ENCODE results near the gene SH3TC1.

- TF ChIP-seq TAF1 (IDR thresholded peaks at IDR 0.05; ENCODE audit: borderline replicate concordance, low read depth, low read length) (no peak), BCL3 (IDR thresholded peaks at IDR 0.05; ENCODE audit: borderline replicate concordance, insufficient read depth, low read depth, low read length, poor library complexity, severe bottlenecking) (no peak), CTCF (IDR thresholded peaks at IDR 0.05 in 2 of 3, conservative IDR thresholded peaks at IDR 0.05 in 1 of 3; ENCODE audit: control insufficient read depth in 2 of 3, extremely low read depth in 1 of 3, insufficient read depth in 1 of 3, low read depth in 3 of 3, low read length in 3 of 3) (no peak), KDM1A (IDR thresholded peaks at IDR 0.05; ENCODE audit: borderline replicate concordance) (no peak), POLR2A (IDR thresholded peaks at IDR 0.05; ENCODE audit: low read depth, low read length) (no peak), NFYB (IDR thresholded peaks at IDR 0.05; ENCODE audit: insufficient read depth, low read depth, low read length) (no peak), BMI1 (IDR thresholded peaks at IDR 0.05; ENCODE audit: borderline replicate concordance) (no peak), TCF12 (IDR thresholded peaks at IDR 0.05; ENCODE audit: low read depth, low read length) (no peak), SPI1 (IDR thresholded peaks at IDR 0.05; ENCODE audit: borderline replicate concordance, insufficient read depth, low read depth, low read length) (no peak), SUZ12 (IDR thresholded peaks at IDR 0.05; ENCODE audit: unreplicated experiment) (no peak), EP300 (IDR thresholded peaks at IDR 0.05; ENCODE audit: borderline replicate concordance in 1 of 2, control insufficient read depth in 1 of 2, low read depth in 2 of 2, low read length in 2 of 2) (no peak), ZNF687 (IDR thresholded peaks at IDR 0.05) (no peak), SRF (IDR thresholded peaks at IDR 0.05; ENCODE audit: low read depth in 2 of 2, low read length in 2 of 2) (no peak)
Observed at GRCh38 chr4:8160233-8160560, 38.9 kb upstream of the SH3TC1 start.

Data from GM12878 (cell line).